ENCODE results near the gene CYP3A7. TPM values are rescaled to one million over a fixed set of nuclear protein-coding genes. Genes with fewer than 3 reads are reported as not detected.
"Not testable (repeated sequence)": the region's sequence is repeated elsewhere in the genome, so short reads cannot be mapped to it uniquely, and the experiment has no call there.

CYP3A7 gene
- total RNA-seq, 1 experiment from 2014 or later = not detected

- H3K27ac Mint-ChIP-seq = no peak overlapping the region
- H3K4me3 Mint-ChIP-seq = no peak overlapping the region
- H3K9me3 Mint-ChIP-seq = no peaks in the 10 kb centered on the region
- DNase-seq (ENCODE audit: low spot score) = no peak
- POLR2A ChIA-PET = no interaction called here
- no peak for ATAC-seq
- TF ChIP-seq FOXP1 (CRISPR knock-in tag; IDR thresholded peaks at IDR 0.05; ENCODE audit: borderline replicate concordance) (no peak), ZNF219 (CRISPR knock-in tag; IDR thresholded peaks at IDR 0.05; ENCODE audit: borderline replicate concordance) (no peak), EMX1 (CRISPR knock-in tag; IDR thresholded peaks at IDR 0.05) (no peak), GRHL2 (CRISPR knock-in tag; IDR thresholded peaks at IDR 0.05; ENCODE audit: insufficient replicate concordance, severe bottlenecking) (no peak), ATF1 (CRISPR knock-in tag; IDR thresholded peaks at IDR 0.05) (no peak), FOXJ3 (CRISPR knock-in tag; IDR thresholded peaks at IDR 0.05; ENCODE audit: borderline replicate concordance) (no peak), NR1H2 (CRISPR knock-in tag; IDR thresholded peaks at IDR 0.05) (no peak), FOXK1 (CRISPR knock-in tag; IDR thresholded peaks at IDR 0.05) (no peak), ZNF232 (CRISPR knock-in tag; IDR thresholded peaks at IDR 0.05) (no peak), ZNF138 (CRISPR knock-in tag; conservative IDR thresholded peaks at IDR 0.05) (no peak), USF2 (CRISPR knock-in tag; IDR thresholded peaks at IDR 0.05) (no peak), ZNF396 (CRISPR knock-in tag; IDR thresholded peaks at IDR 0.05; ENCODE audit: borderline replicate concordance) (no peak), NR3C1 (CRISPR knock-in tag; conservative IDR thresholded peaks at IDR 0.05; ENCODE audit: low read depth) (no peak)
- TF ChIP-seq, protein P1, sequence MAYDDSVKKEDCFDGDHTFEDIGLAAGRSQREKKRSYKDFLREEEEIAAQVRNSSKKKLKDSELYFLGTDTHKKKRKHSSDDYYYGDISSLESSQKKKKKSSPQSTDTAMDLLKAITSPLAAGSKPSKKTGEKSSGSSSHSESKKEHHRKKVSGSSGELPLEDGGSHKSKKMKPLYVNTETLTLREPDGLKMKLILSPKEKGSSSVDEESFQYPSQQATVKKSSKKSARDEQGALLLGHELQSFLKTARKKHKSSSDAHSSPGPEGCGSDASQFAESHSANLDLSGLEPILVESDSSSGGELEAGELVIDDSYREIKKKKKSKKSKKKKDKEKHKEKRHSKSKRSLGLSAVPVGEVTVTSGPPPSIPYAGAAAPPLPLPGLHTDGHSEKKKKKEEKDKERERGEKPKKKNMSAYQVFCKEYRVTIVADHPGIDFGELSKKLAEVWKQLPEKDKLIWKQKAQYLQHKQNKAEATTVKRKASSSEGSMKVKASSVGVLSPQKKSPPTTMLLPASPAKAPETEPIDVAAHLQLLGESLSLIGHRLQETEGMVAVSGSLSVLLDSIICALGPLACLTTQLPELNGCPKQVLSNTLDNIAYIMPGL (CRISPR knock-in tag; IDR thresholded peaks at IDR 0.05) = no peak
- TF ChIP-seq, protein P2, sequence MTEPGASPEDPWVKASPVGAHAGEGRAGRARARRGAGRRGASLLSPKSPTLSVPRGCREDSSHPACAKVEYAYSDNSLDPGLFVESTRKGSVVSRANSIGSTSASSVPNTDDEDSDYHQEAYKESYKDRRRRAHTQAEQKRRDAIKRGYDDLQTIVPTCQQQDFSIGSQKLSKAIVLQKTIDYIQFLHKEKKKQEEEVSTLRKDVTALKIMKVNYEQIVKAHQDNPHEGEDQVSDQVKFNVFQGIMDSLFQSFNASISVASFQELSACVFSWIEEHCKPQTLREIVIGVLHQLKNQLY (CRISPR knock-in tag; IDR thresholded peaks at IDR 0.05) = no peak
- TF ChIP-seq, protein P3, sequence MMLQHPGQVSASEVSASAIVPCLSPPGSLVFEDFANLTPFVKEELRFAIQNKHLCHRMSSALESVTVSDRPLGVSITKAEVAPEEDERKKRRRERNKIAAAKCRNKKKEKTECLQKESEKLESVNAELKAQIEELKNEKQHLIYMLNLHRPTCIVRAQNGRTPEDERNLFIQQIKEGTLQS (CRISPR knock-in tag; conservative IDR thresholded peaks at IDR 0.05) = no peak
- no peaks in the 10 kb centered on the region for H3K4me1 Mint-ChIP-seq
- H3K27me3 Mint-ChIP-seq (ENCODE audit: low read depth) = peaks cover 6% of the 10 kb centered on the region
- H3K36me3 Mint-ChIP-seq = no peaks in the 10 kb centered on the region
- CTCF ChIA-PET = no interaction called here
These were observed 6.4 kb downstream of the CYP3A7 start for GRCh38 chr7:99728615-99729014.

- ATAC-seq; H3K27ac Mint-ChIP-seq; H3K9me3 Mint-ChIP-seq; DNase-seq (ENCODE audit: low spot score); POLR2A ChIA-PET; H3K4me1 Mint-ChIP-seq; CTCF ChIA-PET; H3K36me3 Mint-ChIP-seq; H3K4me3 Mint-ChIP-seq: not testable (repeated sequence)
- H3K27me3 Mint-ChIP-seq (ENCODE audit: low read depth) = peaks cover 12% of the 10 kb centered on the region
These were observed 11.8 kb downstream of the CYP3A7 start for GRCh38 chr7:99723201-99723600.

GRCh38 chr7:99720800-99721595 is 14.0 kb downstream of the CYP3A7 start:
- CTCF ChIA-PET = no interaction called here
- Mint-ChIP-seq H3K36me3 (no peaks in the 10 kb centered on the region), H3K4me3 (no peak overlapping the region)
- TF ChIP-seq E2F5 (CRISPR knock-in tag; IDR thresholded peaks at IDR 0.05) (no peak), EMX1 (CRISPR knock-in tag; IDR thresholded peaks at IDR 0.05) (no peak), RORB (CRISPR knock-in tag; IDR thresholded peaks at IDR 0.05) (no peak), ESRRA (CRISPR knock-in tag; IDR thresholded peaks at IDR 0.05; ENCODE audit: borderline replicate concordance) (no peak), ZNF232 (CRISPR knock-in tag; IDR thresholded peaks at IDR 0.05) (no peak), MXD4 (CRISPR knock-in tag; IDR thresholded peaks at IDR 0.05; ENCODE audit: borderline replicate concordance) (no peak), SP1 (CRISPR knock-in tag; conservative IDR thresholded peaks at IDR 0.05) (no peak), NFYB (CRISPR knock-in tag; conservative IDR thresholded peaks at IDR 0.05; ENCODE audit: low read depth) (no peak)
- TF ChIP-seq, protein P1 (CRISPR knock-in tag; IDR thresholded peaks at IDR 0.05) = no peak
- TF ChIP-seq, protein P4, sequence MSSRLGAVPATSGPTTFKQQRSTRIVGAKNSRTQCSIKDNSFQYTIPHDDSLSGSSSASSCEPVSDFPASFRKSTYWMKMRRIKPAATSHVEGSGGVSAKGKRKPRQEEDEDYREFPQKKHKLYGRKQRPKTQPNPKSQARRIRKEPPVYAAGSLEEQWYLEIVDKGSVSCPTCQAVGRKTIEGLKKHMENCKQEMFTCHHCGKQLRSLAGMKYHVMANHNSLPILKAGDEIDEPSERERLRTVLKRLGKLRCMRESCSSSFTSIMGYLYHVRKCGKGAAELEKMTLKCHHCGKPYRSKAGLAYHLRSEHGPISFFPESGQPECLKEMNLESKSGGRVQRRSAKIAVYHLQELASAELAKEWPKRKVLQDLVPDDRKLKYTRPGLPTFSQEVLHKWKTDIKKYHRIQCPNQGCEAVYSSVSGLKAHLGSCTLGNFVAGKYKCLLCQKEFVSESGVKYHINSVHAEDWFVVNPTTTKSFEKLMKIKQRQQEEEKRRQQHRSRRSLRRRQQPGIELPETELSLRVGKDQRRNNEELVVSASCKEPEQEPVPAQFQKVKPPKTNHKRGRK (CRISPR knock-in tag; IDR thresholded peaks at IDR 0.05; ENCODE audit: borderline replicate concordance) = no peak
- TF ChIP-seq, protein P5, sequence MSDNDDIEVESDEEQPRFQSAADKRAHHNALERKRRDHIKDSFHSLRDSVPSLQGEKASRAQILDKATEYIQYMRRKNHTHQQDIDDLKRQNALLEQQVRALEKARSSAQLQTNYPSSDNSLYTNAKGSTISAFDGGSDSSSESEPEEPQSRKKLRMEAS (CRISPR knock-in tag; IDR thresholded peaks at IDR 0.05) = no peak

More at GRCh38 chr7:99720800-99721595, 14.0 kb downstream of the CYP3A7 start:
- H3K27me3 Mint-ChIP-seq (ENCODE audit: low read depth) = peaks cover 12% of the 10 kb centered on the region
- DNase-seq (ENCODE audit: low spot score) = no peak
- H3K27ac Mint-ChIP-seq = no peak overlapping the region
- H3K4me1 Mint-ChIP-seq = no peaks in the 10 kb centered on the region
- H3K9me3 Mint-ChIP-seq = peaks cover 4% of the 10 kb centered on the region; the same call in 1 of the 2 replicates
- POLR2A ChIA-PET = no interaction called here
- ATAC-seq = no peak

Measured in WTC11 (cell line).